Choroid plexus epithelial cell (primary cell): ENCODE results near the gene PDGFD.

ENCODE experiments used
- DNase-seq: peaks from one replicate; pipeline ENCODE4 v3.0.0-alpha.2; 2010; ENCODE audit warnings: low read depth
- H3K4me3 ChIP-seq: 2 replicates; pipeline ENCODE4 v1.5.1; 2011; ENCODE audit warnings: low read depth, mild to moderate bottlenecking, control low read depth, low read length, moderate library complexity
- TF ChIP-seq, protein P1 (sequence below): conservative IDR thresholded peaks from 2 replicates; pipeline ENCODE4 v1.5.1; 2011; ENCODE audit warnings: low read depth, mild to moderate bottlenecking, control low read depth, inconsistent platforms, low read length, moderate library complexity

PDGFD gene

DNA sequence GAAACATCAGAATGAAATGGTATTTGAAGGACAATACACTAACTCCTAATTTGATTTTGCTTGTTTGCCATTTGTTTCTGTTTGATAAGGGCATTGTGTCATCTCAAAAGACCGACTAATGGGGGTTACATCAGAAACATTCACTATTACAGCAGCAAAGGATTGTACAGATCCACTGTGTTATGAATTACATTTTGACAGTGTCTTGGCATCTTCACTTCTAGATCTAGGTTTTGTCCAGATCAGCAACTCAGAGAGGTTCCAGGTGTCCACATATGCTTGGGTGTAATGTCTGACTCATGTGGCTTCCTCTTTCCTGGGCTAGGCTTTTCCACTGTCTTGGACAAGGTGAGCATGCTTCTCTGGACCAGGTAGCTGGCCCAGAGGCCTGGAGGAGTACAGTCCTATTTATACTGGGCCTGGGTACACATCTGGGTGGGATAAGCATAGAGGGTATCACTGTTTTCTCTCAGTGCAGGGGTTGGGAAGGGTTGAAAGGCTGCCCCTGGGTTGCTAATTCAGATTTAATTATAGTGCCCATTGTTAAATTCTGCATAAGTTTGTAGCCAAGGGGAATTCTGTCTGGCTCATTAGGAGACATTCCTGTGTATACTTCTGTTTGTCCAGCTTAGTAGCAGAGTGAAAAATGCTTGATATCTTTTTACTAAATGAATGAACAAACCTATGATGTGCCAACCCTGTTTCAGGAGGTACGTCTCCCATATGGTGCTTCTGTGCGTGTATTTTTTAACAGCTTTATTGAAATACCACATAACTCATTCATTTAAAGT lies 103.7 kb downstream of the PDGFD start:
- H3K4me3 ChIP-seq, result no peak overlapping the region
- peak; percentile 6 for DNase-seq
- TF ChIP-seq, protein P1, sequence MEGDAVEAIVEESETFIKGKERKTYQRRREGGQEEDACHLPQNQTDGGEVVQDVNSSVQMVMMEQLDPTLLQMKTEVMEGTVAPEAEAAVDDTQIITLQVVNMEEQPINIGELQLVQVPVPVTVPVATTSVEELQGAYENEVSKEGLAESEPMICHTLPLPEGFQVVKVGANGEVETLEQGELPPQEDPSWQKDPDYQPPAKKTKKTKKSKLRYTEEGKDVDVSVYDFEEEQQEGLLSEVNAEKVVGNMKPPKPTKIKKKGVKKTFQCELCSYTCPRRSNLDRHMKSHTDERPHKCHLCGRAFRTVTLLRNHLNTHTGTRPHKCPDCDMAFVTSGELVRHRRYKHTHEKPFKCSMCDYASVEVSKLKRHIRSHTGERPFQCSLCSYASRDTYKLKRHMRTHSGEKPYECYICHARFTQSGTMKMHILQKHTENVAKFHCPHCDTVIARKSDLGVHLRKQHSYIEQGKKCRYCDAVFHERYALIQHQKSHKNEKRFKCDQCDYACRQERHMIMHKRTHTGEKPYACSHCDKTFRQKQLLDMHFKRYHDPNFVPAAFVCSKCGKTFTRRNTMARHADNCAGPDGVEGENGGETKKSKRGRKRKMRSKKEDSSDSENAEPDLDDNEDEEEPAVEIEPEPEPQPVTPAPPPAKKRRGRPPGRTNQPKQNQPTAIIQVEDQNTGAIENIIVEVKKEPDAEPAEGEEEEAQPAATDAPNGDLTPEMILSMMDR, result no peak

DNA sequence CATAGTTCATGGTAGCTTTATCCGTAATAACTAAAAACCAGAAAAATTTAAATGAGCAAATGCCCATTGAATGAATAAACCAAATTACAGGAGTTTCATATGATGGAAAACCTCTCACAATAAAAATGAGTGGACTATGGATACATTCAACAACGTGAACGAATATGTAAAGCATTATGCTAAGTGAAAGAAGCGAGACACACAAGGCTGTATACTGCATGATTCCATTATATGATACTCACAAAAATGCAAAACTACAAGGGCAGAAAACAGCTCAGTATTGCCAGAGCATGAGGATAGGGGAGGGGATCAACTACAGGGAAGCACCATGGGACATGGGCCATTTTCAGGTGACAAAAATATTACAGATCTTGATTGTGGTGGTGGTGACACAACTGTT lies 105.3 kb downstream of the PDGFD start:
- TF ChIP-seq, protein P1, result no peak
- no peak for DNase-seq
- no peak overlapping the region for H3K4me3 ChIP-seq

DNA sequence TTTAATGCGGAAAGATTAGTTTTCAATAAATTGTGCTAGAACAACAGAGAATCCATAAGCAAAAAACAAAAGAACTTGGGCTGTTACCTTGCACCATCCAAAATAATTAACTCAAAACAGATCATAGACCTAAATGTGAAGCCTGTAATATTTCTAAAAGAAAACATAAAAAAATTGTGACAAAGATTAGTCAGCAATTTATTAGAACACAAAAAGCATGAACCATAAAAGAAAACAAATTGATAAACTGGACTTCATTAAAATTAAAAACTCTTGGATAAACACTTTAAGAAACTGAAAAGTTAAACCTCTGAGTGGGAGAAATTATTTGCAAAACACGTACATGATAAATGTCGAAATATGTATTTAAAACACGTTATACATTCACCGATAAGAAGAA lies 106.0 kb downstream of the PDGFD start:
- no peak overlapping the region for H3K4me3 ChIP-seq
- DNase-seq, result no peak
- TF ChIP-seq, protein P1, result no peak

DNA sequence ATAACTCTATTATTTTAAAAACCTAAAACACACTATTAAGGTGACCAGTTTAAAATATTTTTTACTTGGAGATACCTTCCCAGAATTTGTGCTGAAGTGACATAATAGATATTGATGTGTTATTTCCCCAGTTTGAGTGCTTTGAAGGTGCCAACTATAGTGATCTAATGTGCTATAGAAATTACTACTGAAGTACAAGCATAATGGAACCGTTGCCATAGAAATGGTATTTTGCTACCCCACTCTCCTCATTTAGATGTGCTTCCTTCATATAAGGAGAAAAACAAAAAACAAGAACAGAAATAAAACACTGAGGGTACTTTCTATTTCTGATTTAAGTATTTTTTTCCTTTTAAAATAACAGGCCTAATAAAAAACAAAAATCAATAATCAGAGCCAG lies 108.4 kb downstream of the PDGFD start:
- TF ChIP-seq, protein P1, result no peak
- no peak overlapping the region for H3K4me3 ChIP-seq

DNA sequence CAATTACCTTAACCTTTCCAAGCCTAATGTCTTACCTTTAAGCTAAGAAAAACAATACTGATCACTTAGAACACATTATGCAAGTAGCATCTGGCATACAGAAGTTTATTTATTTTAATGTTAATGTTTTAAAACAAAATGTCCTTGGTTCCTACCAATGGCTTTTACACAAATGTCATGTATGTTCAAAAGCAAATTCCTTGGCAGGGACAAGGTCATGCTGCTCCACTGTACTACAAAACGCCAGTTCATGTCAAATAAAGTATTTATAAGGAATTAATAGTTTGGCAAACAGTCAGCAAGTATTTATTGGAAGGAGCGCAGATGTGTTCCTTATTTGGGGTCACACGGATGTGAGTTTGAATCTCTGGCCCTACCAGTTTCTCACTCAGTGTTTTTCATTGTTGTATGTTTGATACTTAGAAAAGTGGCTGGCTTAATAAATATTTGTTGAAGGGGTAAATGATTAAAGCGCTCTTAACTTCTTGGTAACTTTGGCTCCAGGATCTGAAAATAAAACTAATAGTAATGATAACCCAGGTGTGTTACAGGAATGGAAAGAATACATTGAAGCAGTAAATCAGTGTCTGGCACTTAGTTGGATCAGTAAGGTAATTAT lies 108.9 kb downstream of the PDGFD start:
- no peak for DNase-seq
- TF ChIP-seq, protein P1, result no peak
- no peak overlapping the region for H3K4me3 ChIP-seq

More for the DNA sequence above, 108.4 kb downstream of the PDGFD start:
- no peak for DNase-seq

- H3K4me3 ChIP-seq, result no peak overlapping the region
- TF ChIP-seq, protein P1, result no peak
- no peak for DNase-seq
Observed at GRCh38 chr11:104053743-104054478, 110.0 kb downstream of the PDGFD start.
